ENCODE data around the gene RASA1. TPM values are rescaled to one million over a fixed set of nuclear protein-coding genes. Genes with fewer than 3 reads are reported as not detected.
"Not testable (repeated sequence)": the region's sequence is repeated elsewhere in the genome, so short reads cannot be mapped to it uniquely, and the experiment has no call there.

RASA1 gene
- total RNA-seq, 2 donors from 2014 or later = 15.6 to 17.8 TPM

DNA sequence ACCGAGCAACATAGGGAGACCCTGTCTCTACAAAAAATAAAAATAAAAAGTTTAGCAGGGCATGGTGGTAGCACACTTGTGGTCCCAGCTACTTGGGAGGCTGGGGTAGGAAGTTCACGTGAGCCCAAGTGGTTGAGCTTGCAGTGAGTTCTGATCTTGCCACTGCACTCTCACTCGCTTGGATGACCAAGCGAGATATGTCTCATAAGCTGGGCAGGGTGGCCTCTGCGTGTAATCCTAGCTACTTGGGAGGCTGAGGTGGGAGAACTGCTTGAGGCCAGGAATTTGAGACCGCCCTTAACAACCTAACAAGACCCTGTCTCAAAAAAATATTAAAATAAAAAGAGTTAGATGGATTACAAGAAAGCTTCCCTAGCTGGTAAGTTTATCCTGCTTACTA lies 32.5 kb downstream of the RASA1 start:
- no peak for TF ChIP-seq POLR2A (IDR thresholded peaks at IDR 0.05)
- TF ChIP-seq, protein P1, sequence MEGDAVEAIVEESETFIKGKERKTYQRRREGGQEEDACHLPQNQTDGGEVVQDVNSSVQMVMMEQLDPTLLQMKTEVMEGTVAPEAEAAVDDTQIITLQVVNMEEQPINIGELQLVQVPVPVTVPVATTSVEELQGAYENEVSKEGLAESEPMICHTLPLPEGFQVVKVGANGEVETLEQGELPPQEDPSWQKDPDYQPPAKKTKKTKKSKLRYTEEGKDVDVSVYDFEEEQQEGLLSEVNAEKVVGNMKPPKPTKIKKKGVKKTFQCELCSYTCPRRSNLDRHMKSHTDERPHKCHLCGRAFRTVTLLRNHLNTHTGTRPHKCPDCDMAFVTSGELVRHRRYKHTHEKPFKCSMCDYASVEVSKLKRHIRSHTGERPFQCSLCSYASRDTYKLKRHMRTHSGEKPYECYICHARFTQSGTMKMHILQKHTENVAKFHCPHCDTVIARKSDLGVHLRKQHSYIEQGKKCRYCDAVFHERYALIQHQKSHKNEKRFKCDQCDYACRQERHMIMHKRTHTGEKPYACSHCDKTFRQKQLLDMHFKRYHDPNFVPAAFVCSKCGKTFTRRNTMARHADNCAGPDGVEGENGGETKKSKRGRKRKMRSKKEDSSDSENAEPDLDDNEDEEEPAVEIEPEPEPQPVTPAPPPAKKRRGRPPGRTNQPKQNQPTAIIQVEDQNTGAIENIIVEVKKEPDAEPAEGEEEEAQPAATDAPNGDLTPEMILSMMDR (IDR thresholded peaks at IDR 0.05) = no peak
- no peak for DNase-seq
- WGBS, 2 donors = 94 to 98% methylated on average over 6 of the region's 6 CpGs
- intact Hi-C loops (cut with DNase I) = no loop called here
- no peaks in the 10 kb centered on the region for H3K27me3 ChIP-seq
- no peaks in the 10 kb centered on the region for H3K36me3 ChIP-seq (replicated peaks in 1 of 2; ENCODE audit: insufficient read depth in 1 of 2, low read depth in 2 of 2)
- H3K4me3 ChIP-seq = no peak overlapping the region
- ATAC-seq = no peak
- no peaks in the 10 kb centered on the region for H3K9me3 ChIP-seq
- no peak overlapping the region for H3K27ac ChIP-seq
- peaks cover 16% of the 10 kb centered on the region for H3K4me1 ChIP-seq

GRCh38 chr5:87300744-87301143 lies 33.1 kb downstream of the RASA1 start:
- no peaks in the 10 kb centered on the region for H3K9me3 ChIP-seq
- ATAC-seq = no peak
- H3K27me3 ChIP-seq = no peaks in the 10 kb centered on the region
- H3K4me3 ChIP-seq = no peak overlapping the region
- no peak for TF ChIP-seq POLR2A (IDR thresholded peaks at IDR 0.05)
- TF ChIP-seq, protein P1 (IDR thresholded peaks at IDR 0.05) = no peak
- peaks cover 16% of the 10 kb centered on the region for H3K4me1 ChIP-seq
- intact Hi-C loops (cut with DNase I) = no loop called here
- 83 to 84% methylated on average over 2 of the region's 2 CpGs for WGBS, 2 donors
- no peaks in the 10 kb centered on the region for H3K36me3 ChIP-seq (replicated peaks in 1 of 2; ENCODE audit: insufficient read depth in 1 of 2, low read depth in 2 of 2)
- peak in 1 of 4 donors; percentile 25 for DNase-seq
- no peak overlapping the region for H3K27ac ChIP-seq

GRCh38 chr5:87302061-87302460 lies 34.4 kb downstream of the RASA1 start:
- ATAC-seq = no peak
- no peaks in the 10 kb centered on the region for H3K27me3 ChIP-seq
- H3K36me3 ChIP-seq (replicated peaks in 1 of 2; ENCODE audit: insufficient read depth in 1 of 2, low read depth in 2 of 2) = no peaks in the 10 kb centered on the region
- intact Hi-C loops (cut with DNase I) = no loop called here
- H3K4me1 ChIP-seq = peaks cover 11% of the 10 kb centered on the region
- H3K9me3 ChIP-seq = no peaks in the 10 kb centered on the region
- H3K27ac ChIP-seq = no peak overlapping the region
- no peak for TF ChIP-seq POLR2A (IDR thresholded peaks at IDR 0.05)
- TF ChIP-seq, protein P1 (IDR thresholded peaks at IDR 0.05) = no peak
- no peak overlapping the region for H3K4me3 ChIP-seq
- DNase-seq = no peak

DNA sequence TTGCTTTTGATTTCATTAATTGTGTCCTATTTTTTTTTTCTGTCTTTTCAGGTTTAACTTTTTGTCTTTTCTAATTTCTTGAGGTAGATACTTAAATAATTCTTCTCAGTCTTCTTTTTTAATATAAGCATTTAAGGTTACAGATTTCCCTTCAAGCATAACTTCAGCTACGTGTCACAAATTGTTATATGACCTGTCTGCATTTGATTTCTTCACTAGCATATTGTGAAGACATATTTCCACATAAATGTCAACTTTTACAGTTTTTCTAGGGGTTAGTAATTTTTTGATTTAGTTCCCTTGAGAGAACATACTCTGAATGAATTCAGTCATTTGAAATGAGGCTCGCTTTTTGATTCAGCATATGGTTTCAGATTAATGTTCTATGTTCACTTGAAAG lies 35.6 kb downstream of the RASA1 start:
- ATAC-seq (no peak), DNase-seq (no peak)
- Histone ChIP-seq H3K36me3 (replicated peaks in 1 of 2; ENCODE audit: insufficient read depth in 1 of 2, low read depth in 2 of 2) (no peaks in the 10 kb centered on the region), H3K9me3 (no peaks in the 10 kb centered on the region), H3K27ac (no peak overlapping the region), H3K4me1 (peaks cover under 1% of the 10 kb centered on the region), H3K27me3 (no peaks in the 10 kb centered on the region), H3K4me3 (no peak overlapping the region)
- no peak for TF ChIP-seq POLR2A (IDR thresholded peaks at IDR 0.05)
- TF ChIP-seq, protein P1 (IDR thresholded peaks at IDR 0.05) = no peak
- WGBS, 2 donors = 95 to 100% methylated on average over 2 of the region's 2 CpGs
- intact Hi-C loops (cut with DNase I) = no loop called here

- ATAC-seq; DNase-seq; H3K27me3 ChIP-seq; intact Hi-C loops (cut with DNase I); H3K4me1 ChIP-seq; H3K36me3 ChIP-seq (replicated peaks in 1 of 2; ENCODE audit: insufficient read depth in 1 of 2, low read depth in 2 of 2); H3K9me3 ChIP-seq; H3K27ac ChIP-seq; H3K4me3 ChIP-seq: not testable (repeated sequence)
- 98 to 99% methylated on average over 2 of the region's 2 CpGs for WGBS, 2 donors
Observed at GRCh38 chr5:87306090-87306489, 38.4 kb downstream of the RASA1 start.
